Nephron progenitor cell (in vitro differentiated cells): ENCODE data around the gene UGT2B17.

Experiments
- DNase-seq: peaks from one replicate; pipeline ENCODE4 v3.0.0; 2021
- H3K27ac Mint-ChIP-seq: 2 replicates; pipeline ENCODE4 v1.8.0; 2021; ENCODE audit warnings: mild to moderate bottlenecking, moderate library complexity, mixed read lengths
- H3K27me3 Mint-ChIP-seq: 2 replicates; pipeline ENCODE4 v1.8.0; 2021; ENCODE audit warnings: mild to moderate bottlenecking, low read depth, mixed read lengths; ENCODE audit not compliant: poor library complexity
- H3K36me3 Mint-ChIP-seq: 2 replicates; pipeline ENCODE4 v1.8.0; 2021; ENCODE audit warnings: low read depth, mixed read lengths
- H3K4me1 Mint-ChIP-seq: 2 replicates; pipeline ENCODE4 v1.8.0; 2021; ENCODE audit warnings: mixed read lengths
- H3K4me3 Mint-ChIP-seq: 2 replicates; pipeline ENCODE4 v1.8.0; 2021; ENCODE audit warnings: mild to moderate bottlenecking, moderate library complexity, mixed read lengths
- H3K9me3 Mint-ChIP-seq: 2 replicates; pipeline ENCODE4 v1.8.0; 2021; ENCODE audit warnings: mild to moderate bottlenecking, moderate library complexity, mixed read lengths
- TF ChIP-seq, protein P1 (sequence below): fragments of 200-600 bp; sonication (generic); IDR thresholded peaks from 2 replicates; pipeline ENCODE4 v1.5.0; 2021; ENCODE audit warnings: antibody characterized with exemption

Gene UGT2B17

DNA sequence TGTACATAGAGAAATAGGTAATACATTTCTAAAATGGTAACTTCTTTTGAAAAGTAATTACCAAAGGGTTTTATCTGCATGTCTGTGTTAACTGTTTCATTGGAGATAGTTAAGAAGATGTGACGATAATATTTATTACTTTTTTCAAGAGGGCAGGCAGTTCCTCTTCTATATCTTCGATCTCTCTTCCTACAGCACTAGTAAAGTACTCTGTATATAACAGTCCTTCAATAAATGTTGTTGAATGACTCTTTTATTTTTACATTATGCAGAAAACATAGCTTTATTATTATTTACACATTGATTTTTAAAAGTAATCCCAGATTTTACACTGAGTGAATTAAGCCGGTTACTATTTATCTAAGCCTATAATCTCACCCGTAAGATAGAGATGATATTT is 77.1 kb downstream of the UGT2B17 start:
- H3K27ac Mint-ChIP-seq, result no peak overlapping the region
- TF ChIP-seq, protein P1, sequence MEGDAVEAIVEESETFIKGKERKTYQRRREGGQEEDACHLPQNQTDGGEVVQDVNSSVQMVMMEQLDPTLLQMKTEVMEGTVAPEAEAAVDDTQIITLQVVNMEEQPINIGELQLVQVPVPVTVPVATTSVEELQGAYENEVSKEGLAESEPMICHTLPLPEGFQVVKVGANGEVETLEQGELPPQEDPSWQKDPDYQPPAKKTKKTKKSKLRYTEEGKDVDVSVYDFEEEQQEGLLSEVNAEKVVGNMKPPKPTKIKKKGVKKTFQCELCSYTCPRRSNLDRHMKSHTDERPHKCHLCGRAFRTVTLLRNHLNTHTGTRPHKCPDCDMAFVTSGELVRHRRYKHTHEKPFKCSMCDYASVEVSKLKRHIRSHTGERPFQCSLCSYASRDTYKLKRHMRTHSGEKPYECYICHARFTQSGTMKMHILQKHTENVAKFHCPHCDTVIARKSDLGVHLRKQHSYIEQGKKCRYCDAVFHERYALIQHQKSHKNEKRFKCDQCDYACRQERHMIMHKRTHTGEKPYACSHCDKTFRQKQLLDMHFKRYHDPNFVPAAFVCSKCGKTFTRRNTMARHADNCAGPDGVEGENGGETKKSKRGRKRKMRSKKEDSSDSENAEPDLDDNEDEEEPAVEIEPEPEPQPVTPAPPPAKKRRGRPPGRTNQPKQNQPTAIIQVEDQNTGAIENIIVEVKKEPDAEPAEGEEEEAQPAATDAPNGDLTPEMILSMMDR, result no peak
- H3K27me3 Mint-ChIP-seq, result peaks cover 3% of the 10 kb centered on the region
- H3K9me3 Mint-ChIP-seq, result peaks cover 5% of the 10 kb centered on the region
- H3K4me3 Mint-ChIP-seq, result no peak overlapping the region
- no peaks in the 10 kb centered on the region for H3K36me3 Mint-ChIP-seq
- no peak for DNase-seq
- no peaks in the 10 kb centered on the region for H3K4me1 Mint-ChIP-seq

DNA sequence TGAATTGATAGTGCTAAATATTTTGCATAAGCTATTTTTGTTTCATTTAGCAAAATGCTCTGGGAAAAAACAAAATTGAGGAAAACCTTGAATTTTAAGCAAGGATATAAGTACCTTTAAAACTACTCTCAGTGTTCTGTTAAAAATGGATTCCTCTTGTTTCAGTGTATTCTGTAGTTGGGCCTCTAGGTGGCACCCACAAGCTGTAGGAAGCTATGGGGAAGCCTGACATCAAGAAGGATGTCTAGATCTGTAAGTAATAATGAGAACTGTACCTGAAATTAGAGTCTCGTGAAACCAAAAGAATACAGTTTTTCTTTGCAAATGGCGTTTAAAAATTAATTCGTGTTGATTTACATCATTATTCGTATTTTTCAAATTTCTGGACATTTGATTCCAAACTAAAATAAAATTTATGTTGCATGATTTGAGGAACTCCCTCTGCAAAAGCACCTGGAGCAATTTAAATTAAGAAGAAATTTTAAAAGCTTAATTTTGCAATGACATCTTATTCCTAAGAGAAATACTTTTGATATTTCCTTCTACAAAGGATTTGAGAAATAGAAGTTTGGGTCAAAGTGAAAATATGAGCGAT is 77.6 kb downstream of the UGT2B17 start:
- H3K27ac Mint-ChIP-seq, result no peak overlapping the region
- peak; percentile 69 for DNase-seq
- H3K36me3 Mint-ChIP-seq, result no peaks in the 10 kb centered on the region
- no peaks in the 10 kb centered on the region for H3K9me3 Mint-ChIP-seq
- no peaks in the 10 kb centered on the region for H3K4me1 Mint-ChIP-seq
- TF ChIP-seq, protein P1, result peak; percentile 92
- H3K4me3 Mint-ChIP-seq, result no peak overlapping the region
- no peaks in the 10 kb centered on the region for H3K27me3 Mint-ChIP-seq

DNA sequence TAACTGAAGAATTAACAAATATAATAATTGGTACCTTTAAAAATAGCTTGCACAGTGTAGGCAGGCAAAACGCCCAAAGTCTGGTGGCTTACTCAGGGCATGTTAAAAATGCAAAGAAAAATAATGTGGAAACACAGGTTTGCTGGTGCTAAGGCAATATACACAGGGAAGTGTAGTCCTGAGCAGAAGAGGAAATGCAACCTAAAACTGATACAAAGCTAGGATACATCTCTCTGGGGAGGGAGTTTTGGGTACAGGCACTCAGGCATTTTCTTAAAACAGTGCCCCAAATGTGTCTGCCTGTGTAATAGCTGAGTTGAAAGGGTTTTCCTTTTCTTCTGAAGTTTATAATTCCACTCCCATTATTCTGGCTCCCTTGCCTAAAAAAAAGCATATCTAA is 81.4 kb downstream of the UGT2B17 start:
- no peaks in the 10 kb centered on the region for H3K9me3 Mint-ChIP-seq
- H3K4me1 Mint-ChIP-seq, result no peaks in the 10 kb centered on the region
- no peaks in the 10 kb centered on the region for H3K36me3 Mint-ChIP-seq
- H3K27me3 Mint-ChIP-seq, result no peaks in the 10 kb centered on the region
- no peak for DNase-seq
- H3K27ac Mint-ChIP-seq, result no peak overlapping the region
- TF ChIP-seq, protein P1, result no peak
- H3K4me3 Mint-ChIP-seq, result no peak overlapping the region

DNA sequence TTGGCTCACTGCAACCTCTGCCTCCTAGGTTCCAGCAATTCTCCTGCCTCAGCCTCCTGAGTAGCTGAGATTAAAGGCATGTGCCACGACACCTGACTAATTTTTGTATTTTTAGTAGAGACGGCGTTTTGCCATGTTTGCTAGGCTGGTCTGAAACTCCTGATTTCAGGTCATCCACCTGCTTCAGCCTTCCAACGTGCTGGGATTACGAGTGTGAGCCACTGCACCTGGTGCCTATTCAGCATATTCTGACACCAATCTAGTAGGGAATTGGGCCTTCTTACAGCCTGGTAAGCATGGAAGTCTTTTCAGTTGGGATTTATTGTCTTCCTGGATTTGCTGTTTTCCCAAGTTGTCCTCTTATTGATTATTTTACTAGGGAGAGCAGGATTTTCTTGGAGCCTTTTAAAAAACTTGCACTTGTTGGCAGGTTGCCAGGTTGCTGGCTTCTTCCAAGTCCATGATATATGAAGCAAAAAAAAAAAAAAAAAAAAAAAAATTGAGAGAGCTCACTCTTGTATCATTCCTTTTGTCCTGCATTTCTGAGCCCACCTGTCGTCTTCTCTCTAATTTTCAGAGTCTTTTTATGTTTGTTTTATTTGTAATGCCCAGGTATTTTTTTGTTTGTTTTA is 85.2 kb downstream of the UGT2B17 start:
- DNase-seq, result no peak
- Mint-ChIP-seq H3K4me1 (no peaks in the 10 kb centered on the region), H3K36me3 (no peaks in the 10 kb centered on the region), H3K27ac (no peak overlapping the region), H3K27me3 (no peaks in the 10 kb centered on the region), H3K9me3 (no peaks in the 10 kb centered on the region), H3K4me3 (no peak overlapping the region)
- TF ChIP-seq, protein P1, result no peak

DNA sequence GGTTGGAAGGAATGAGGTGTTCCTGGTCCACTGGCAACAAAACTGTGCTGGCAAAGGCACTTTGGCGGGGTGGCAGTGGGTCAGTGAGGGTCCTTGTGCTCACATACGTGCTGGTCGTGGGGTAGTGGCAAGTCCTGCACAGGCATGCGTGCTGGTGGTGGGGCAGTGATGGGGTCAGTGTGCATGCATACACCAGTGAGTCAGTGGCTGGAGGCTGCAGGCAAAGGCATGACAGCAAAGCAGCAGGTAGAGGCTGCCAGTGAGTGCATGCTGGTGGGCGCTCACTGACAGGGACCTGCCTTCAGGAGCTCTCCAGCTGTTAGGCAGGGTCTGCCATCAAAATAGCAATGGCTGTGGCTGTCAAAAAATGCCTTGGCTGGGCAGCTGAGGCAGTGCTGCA is 86.8 kb downstream of the UGT2B17 start:
- no peaks in the 10 kb centered on the region for H3K4me1 Mint-ChIP-seq
- H3K27ac Mint-ChIP-seq, result no peak overlapping the region
- DNase-seq, result no peak
- H3K36me3 Mint-ChIP-seq, result no peaks in the 10 kb centered on the region
- H3K27me3 Mint-ChIP-seq, result no peaks in the 10 kb centered on the region
- no peaks in the 10 kb centered on the region for H3K9me3 Mint-ChIP-seq
- no peak overlapping the region for H3K4me3 Mint-ChIP-seq
- TF ChIP-seq, protein P1, result no peak
